ENCODE measurements around the gene DNAH11.

DNA sequence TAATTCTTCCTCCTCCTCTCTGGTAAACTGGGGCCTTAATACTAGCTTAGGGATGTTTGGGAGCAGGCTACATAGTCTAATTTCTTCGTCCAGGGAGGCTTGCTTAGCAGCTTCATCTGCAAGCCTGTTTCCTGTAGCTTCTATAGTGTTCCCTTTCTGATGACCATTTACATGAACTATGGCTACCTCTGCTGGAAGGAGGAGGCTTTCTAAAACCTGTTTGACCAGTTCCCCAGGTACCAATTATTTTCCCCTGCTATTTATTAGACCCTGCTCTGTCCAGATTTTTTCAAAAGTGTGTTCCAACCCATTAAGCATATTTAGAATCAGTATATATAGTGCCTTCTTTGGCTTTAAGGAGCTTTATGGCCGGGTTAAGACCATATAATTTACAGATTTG lies 38.8 kb upstream of the DNAH11 start:
- TF ChIP-seq CTCF (IDR thresholded peaks at IDR 0.05) (no peak), POLR2A (IDR thresholded peaks at IDR 0.05) (no peak), EP300 (IDR thresholded peaks at IDR 0.05) (no peak)

Measured in tibial nerve (tissue), 4 donors.